Activated T-helper 1 cell treated with anti-CD3 and anti-CD28 coated beads, Interleukin-2, amount 50 U/mL, for 16 hours (primary cell): Measurements from ENCODE around the gene GSX2.

Source experiments
- DNase-seq, 2 donors: peaks; one replicate each; pipeline ENCODE4 v3.0.0-alpha.2; 2020; ENCODE audit warnings: low read depth in 1 of 2, low spot score in 1 of 2

The GSX2 gene

DNA sequence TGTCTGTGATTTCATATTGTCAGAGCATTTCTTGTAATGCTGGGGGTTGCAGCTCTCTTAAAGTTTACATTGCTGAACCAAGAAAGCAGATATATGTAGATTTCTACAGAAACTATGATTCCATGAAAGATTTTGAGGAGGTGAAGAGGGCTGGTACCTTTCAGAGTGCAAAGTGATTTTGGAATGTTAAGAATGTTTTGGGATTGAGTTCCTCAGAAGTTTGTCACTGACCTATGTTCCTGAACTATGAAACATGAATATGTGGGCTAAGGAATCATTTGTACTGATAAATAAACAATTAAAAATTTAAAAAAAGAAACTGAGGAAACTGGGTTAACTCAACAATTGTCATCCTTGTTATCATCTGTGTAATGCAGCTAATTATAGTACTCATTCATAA, 23.3 kb upstream of the GSX2 start:
- no peak for DNase-seq

DNA sequence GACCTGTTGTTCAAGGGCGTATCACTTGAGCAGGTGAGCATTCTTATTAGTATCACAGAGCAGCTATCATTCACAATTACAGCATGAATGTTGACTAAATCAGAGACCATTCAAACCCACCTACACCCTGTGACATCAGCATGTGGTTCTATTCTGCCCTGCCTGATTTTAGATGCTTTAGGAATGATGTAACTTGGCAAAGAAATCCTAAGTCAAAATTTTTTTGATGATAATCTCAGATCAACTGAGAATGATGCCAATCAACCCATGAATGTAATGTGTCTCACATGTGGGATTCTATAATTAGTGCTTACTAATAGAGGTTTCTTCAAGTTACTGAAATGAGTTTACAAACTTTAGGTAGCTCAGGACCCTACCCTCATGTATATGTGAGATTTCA, 22.2 kb upstream of the GSX2 start:
- no peak for DNase-seq

- no peak for DNase-seq
These were observed 17.8 kb upstream of the GSX2 start for GRCh38 chr4:54082168-54082567.

DNA sequence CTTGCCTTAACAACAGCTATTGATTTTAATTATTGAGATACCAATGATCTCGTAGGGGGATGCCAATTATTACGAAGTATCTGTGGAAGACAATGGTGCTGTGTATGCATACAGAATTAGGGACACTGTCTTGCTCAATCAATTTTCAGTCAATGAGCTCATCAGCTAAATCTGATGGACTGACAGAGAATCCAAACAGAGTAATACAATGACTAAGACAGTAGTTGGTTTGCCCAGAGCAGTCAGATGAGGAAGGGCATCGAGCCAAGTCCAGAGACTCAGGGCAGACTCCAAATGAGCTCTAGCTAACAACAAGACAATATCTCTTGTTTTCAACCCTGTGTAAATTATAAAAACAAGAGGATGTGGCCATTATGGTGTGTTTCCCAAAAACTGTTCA, 14.7 kb upstream of the GSX2 start:
- DNase-seq = no peak

GRCh38 chr4:54089875-54090274, 10.1 kb upstream of the GSX2 start:
- no peak for DNase-seq

GRCh38 chr4:54090404-54090803, 9.6 kb upstream of the GSX2 start:
- DNase-seq = no peak

DNA sequence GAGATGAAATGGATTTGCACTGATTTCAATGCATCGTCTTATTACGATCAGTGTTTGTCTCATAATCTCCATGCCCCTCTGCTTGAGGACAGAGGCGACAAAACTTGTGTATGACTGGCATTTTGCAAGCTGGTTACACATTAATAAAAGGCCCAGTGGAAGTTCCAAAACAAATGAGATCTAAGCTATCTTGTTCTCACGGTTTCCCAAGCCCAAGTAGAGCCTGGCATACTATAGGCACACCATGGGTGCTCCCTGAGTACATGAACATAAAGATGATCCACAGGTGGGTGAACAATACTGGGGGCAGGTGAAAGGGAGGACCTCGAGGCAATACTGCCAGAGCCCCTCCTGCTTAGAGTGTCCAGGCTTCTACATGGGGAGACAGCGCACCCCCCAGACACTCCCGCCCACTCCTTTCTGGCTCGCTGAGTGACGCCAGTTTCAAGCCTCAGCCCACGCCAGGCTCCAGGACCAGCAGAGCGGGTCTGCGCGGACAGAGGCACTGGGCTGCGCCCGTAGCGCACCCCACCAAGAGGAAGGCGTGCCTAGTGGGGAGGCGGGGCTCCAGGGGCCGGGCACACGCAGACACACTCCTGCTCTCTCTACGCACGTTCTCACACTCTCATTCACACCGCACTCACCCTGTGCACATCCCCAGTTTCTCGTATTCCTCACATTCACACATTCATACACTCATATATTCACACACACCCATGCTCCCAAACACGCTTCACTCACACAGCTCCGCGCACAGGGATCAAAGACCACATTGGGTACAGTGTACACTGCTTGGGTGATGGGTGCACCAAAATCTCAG, 8.9 kb upstream of the GSX2 start:
- DNase-seq = no peak

GRCh38 chr4:54091637-54092404, 8.1 kb upstream of the GSX2 start:
- DNase-seq = peak; percentile 58 to 62

DNA sequence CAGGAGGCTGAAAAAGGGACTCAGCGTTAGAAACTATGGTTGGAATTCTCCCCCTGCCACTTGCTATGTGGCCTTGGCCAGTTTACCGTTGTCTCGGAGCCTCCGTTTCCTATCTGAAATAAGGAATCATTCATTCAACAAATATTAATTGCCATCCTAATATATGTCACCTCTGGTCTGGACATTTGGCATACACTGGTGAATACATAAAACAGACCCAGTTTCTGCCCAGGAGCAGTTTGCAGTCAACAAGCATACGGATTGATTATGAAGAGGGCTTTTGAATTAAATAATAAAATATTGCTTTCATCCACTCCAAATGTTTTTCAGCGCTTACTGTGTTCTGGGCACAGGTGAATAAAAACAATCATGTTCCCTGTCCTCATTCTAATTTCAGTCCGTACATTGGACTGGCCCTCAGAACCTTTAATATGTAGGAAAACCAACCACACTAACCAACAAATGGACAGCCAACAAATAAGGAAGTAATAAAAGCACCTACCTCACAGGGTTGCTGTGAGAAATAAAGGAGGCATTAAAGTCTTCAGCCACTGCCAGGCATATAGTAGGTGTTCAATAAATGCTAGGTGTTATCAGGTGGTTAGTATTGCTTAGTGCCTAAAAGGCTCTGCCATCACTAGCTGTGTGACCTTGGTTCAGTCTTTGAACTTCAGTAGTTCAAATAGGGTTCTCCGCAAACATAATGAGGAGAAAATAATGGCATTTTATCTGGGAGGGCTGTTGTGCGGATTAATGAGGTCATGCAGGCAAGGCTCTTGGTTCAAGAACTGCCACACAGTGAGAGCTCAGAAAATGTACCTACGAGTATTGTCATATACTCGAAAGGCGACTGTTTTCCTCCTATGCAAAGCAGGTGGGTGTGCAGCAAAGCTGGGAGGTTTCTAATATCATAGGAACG, 7.3 kb upstream of the GSX2 start:
- DNase-seq = no peak

GRCh38 chr4:54093324-54094240, 6.4 kb upstream of the GSX2 start:
- DNase-seq = no peak

DNA sequence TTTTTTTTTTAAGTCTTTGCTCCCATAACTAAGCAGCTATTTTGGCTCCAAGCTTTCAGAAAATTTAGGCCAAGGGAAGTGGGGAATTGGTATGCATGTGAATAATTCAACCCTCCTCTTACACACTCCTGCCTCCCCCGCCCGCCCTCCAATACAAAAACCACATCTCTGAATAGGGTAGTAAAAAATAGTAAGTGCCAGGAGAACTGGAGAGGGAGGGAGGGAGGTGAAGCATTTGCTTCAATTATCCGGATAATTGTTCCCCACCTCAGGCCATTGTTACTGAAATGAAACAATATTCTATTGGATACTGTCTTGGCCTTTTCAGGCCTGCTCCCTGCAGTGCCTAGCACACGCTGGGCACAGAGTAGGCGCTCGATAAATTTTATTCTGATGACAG, 5.5 kb upstream of the GSX2 start:
- no peak for DNase-seq

- no peak for DNase-seq
These were observed 4.7 kb upstream of the GSX2 start for GRCh38 chr4:54095110-54095825.

GRCh38 chr4:54096295-54096962, 3.5 kb upstream of the GSX2 start:
- DNase-seq = no peak

DNA sequence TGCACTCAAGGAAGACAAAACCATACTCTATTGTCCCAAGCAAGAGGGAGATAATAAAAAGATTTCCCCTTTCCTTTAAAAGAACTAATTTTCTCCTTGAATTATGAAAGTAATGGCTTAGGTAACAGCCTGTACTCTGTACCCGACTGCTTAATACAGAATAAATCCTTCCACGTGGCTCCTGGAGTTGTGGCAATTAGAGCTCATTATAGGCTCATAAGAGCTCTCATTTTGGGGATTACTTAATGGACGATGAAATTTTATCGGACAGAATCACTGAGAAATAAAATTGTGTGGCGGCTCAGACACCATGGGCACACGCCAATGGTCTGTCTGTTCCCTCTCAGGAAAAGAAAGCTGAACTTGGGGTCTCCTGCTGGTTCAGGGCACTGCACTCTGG, 2.8 kb upstream of the GSX2 start:
- no peak for DNase-seq

DNA sequence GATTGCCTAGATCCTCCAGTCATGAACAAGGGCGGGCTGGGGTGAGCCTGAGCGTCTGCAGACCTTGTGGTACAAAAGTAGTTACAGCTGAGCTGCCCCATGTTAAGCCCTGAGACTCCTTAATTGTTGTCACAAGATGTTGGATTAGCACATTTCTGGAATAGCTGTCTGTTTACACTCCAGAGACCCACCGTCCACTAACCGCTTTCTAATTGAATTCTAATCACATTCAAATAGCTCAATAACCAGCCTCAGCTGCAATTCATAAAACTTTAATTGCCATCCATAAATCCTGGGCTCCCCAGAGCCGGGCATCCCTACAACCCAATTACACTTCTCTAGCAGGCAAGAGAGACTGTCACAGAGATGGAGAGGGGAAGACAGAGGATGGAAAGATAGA, 1.6 kb upstream of the GSX2 start:
- DNase-seq = no peak

DNA sequence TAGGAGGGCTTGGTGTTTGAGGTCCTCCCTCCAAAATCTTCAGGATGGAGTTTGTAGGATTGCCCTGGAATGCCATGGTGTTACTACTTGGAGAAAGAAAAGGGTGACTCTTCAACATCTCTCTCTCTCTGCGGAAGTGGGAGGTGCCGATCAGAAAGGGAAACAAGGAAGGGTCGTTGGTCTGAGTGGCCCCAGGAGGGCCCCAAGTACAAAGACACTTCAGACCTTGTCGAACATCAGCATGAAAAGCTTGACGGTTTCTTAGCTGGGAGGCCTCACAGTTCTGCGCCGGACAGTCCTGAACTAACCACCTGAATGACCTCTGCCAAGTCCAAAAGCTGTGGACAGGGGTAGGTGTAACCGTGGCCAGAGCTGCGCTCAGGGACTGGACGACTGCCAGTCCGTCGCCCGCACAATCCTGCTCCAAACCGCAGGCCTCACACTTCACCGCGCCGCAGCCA, 646 bp upstream of the GSX2 start:
- no peak for DNase-seq

DNA sequence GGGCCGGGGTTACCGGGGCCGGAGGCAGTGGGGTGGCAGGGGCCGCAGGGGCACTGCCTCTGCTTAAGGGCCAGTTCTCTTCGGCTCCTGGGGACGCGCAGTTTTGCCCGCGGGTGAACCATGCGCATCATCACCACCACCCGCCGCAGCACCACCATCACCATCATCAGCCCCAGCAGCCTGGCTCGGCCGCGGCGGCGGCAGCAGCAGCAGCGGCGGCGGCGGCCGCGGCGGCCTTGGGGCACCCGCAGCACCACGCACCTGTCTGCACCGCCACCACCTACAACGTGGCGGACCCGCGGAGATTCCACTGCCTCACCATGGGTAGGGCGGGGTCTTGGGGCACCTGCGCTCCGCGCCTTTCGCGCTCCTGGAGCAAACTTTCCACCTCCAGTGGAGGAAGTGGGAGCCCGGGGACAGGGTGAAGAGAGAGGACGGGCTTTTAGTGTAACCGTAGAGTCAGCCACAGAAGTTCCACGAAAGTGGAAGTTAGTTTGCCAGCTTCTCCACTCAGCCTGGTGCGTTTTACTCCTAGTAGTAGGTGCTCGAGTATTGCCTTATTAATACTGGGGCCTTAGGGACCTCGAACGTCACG, 729 bp downstream of the GSX2 start:
- DNase-seq = no peak

- no peak for DNase-seq
These were observed 1.5 kb downstream of the GSX2 start for GRCh38 chr4:54101190-54102041.
